ENCODE measurements around the gene GABRA4.

Gene GABRA4

GRCh38 chr4:46889410-46889809 lies 104.0 kb downstream of the GABRA4 start:
- TF ChIP-seq, protein P1, sequence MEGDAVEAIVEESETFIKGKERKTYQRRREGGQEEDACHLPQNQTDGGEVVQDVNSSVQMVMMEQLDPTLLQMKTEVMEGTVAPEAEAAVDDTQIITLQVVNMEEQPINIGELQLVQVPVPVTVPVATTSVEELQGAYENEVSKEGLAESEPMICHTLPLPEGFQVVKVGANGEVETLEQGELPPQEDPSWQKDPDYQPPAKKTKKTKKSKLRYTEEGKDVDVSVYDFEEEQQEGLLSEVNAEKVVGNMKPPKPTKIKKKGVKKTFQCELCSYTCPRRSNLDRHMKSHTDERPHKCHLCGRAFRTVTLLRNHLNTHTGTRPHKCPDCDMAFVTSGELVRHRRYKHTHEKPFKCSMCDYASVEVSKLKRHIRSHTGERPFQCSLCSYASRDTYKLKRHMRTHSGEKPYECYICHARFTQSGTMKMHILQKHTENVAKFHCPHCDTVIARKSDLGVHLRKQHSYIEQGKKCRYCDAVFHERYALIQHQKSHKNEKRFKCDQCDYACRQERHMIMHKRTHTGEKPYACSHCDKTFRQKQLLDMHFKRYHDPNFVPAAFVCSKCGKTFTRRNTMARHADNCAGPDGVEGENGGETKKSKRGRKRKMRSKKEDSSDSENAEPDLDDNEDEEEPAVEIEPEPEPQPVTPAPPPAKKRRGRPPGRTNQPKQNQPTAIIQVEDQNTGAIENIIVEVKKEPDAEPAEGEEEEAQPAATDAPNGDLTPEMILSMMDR (IDR thresholded peaks at IDR 0.05; ENCODE audit: low read depth, low read length, missing control alignments) = no peak
- in situ Hi-C loops (cut with HindIII; ENCODE audit: low pct_ligation_motif_present, low sequenced_read_pairs) = no loop called here

DNA sequence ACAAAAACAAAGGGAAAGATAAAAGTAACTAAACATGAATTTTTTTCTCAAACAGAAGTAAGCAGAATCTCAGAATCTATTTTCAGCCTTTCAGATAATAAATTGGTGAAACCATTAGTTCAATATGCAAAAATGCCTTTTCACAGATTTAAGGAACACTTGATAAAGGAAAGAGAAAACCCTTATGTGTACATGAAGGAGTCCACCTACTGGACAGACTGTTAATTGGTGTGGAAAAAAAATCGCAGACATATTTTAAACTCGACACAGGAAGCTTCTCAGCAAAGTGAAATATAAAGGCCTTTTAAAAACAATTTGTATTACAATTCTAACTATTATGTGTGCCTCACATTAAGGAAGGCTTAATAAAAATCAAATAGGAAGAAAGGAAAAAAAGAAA lies 106.7 kb downstream of the GABRA4 start:
- no peaks in the 10 kb centered on the region for H3K27me3 ChIP-seq (replicated peaks)
- no peak overlapping the region for H3K4me3 ChIP-seq (ENCODE audit: low read depth, low read length)
- TF ChIP-seq, protein P1 (IDR thresholded peaks at IDR 0.05; ENCODE audit: low read depth, low read length, missing control alignments) = peak; percentile 45
- peak; percentile 29 for DNase-seq
- in situ Hi-C loops (cut with HindIII; ENCODE audit: low pct_ligation_motif_present, low sequenced_read_pairs) = no loop called here
- H3K36me3 ChIP-seq (replicated peaks) = no peaks in the 10 kb centered on the region
- no peak overlapping the region for H3K27ac ChIP-seq

More at GRCh38 chr4:46889410-46889809, 104.0 kb downstream of the GABRA4 start:
- no peaks in the 10 kb centered on the region for H3K27me3 ChIP-seq (replicated peaks)
- H3K4me3 ChIP-seq (ENCODE audit: low read depth, low read length) = no peak overlapping the region
- DNase-seq = no peak
- H3K27ac ChIP-seq = no peak overlapping the region
- no peaks in the 10 kb centered on the region for H3K36me3 ChIP-seq (replicated peaks)

GRCh38 chr4:46878641-46879040 lies 114.7 kb downstream of the GABRA4 start:
- Histone ChIP-seq H3K27ac (no peak overlapping the region), H3K36me3 (replicated peaks) (no peaks in the 10 kb centered on the region), H3K4me3 (ENCODE audit: low read depth, low read length) (no peak overlapping the region), H3K27me3 (replicated peaks) (no peaks in the 10 kb centered on the region)
- no peak for DNase-seq
- in situ Hi-C loops (cut with HindIII; ENCODE audit: low pct_ligation_motif_present, low sequenced_read_pairs) = no loop called here
- TF ChIP-seq, protein P1 (IDR thresholded peaks at IDR 0.05; ENCODE audit: low read depth, low read length, missing control alignments) = no peak

- no peak overlapping the region for H3K27ac ChIP-seq
Observed at GRCh38 chr4:46874811-46875210, 118.6 kb downstream of the GABRA4 start.

GRCh38 chr4:46870411-46870810 lies 123.0 kb downstream of the GABRA4 start:
- TF ChIP-seq, protein P1 (IDR thresholded peaks at IDR 0.05; ENCODE audit: low read depth, low read length, missing control alignments) = no peak
- no peak for DNase-seq
- Histone ChIP-seq H3K36me3 (replicated peaks) (no peaks in the 10 kb centered on the region), H3K27me3 (replicated peaks) (no peaks in the 10 kb centered on the region), H3K4me3 (ENCODE audit: low read depth, low read length) (no peak overlapping the region), H3K27ac (no peak overlapping the region)
- in situ Hi-C loops (cut with HindIII; ENCODE audit: low pct_ligation_motif_present, low sequenced_read_pairs) = no loop called here

More at GRCh38 chr4:46874811-46875210, 118.6 kb downstream of the GABRA4 start:
- no peaks in the 10 kb centered on the region for H3K27me3 ChIP-seq (replicated peaks)
- TF ChIP-seq, protein P1 (IDR thresholded peaks at IDR 0.05; ENCODE audit: low read depth, low read length, missing control alignments) = no peak
- H3K36me3 ChIP-seq (replicated peaks) = no peaks in the 10 kb centered on the region
- no peak overlapping the region for H3K4me3 ChIP-seq (ENCODE audit: low read depth, low read length)
- in situ Hi-C loops (cut with HindIII; ENCODE audit: low pct_ligation_motif_present, low sequenced_read_pairs) = no loop called here
- no peak for DNase-seq
